ENCODE measurements around the gene GIT1. TPM values are rescaled to one million over a fixed set of nuclear protein-coding genes. Genes with fewer than 3 reads are reported as not detected.

Gene GIT1
- total and polyA plus RNA-seq, 9 of the 15 experiments (the other 6 are each of a cell fraction or from before 2014, with no cell fraction given) = 0.35 to 35.3 (median 17.1) TPM

DNA sequence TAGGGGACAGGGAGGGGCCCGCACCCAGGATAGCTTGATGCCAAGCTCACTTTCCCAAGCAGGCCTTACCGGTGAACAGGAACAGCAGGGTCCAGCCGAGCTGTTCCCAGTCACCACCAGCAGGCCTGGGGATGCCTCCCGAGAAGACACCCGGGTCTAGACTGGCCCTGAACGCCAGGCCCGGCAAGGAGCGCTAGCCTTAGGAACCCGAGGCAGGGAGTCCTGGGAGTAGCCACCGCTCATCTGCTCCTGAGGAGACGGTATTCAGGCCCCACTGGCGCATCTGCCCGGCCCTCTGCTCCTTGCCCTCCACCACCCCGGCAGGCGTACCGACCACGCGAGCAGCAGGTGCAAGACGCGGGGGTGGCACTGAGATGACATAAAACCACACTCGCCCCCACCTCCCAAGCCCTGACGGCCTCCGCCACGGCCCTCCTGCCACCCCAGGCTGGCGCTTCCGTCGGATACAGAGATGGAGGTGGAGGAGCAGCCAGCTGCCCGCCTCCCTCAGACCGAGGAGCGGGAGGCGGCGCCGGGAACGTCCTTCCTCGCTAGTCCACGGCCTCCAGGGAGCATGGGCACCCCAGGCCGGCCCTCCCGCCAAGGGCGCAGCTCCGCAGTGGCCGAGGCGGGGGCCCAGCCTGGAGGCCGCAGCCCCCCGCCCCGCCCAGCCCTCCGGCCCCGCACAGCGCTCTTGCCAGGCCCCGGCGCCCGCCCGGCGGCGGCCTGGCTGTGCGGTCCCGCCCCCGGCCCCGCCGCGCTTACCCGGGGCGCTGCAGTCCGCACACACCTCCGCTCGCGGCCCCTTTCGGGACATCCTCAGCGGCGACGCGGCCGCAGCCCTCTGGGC lies 661 bp downstream of the GIT1 start (continued):
- TF ChIP-seq KDM1A (IDR thresholded peaks at IDR 0.05) (no peak), EGR1 (conservative IDR thresholded peaks at IDR 0.05) (peak; percentile 64), TFAP4 (CRISPR knock-in tag; IDR thresholded peaks at IDR 0.05; ENCODE audit: borderline replicate concordance) (peak; percentile 28; the same call in 1 of the 2 replicates), MAZ (CRISPR knock-in tag; conservative IDR thresholded peaks at IDR 0.05 in 1 of 2, IDR thresholded peaks at IDR 0.05 in 1 of 2) (0 out of 4 replicates have a peak, but pooled peaks of 1 of the 2 experiments have one; percentile 28), CREM (IDR thresholded peaks at IDR 0.05; ENCODE audit: low read depth) (0 out of 2 replicates have a peak, but pooled peaks have one; percentile 13), ETS1 (conservative IDR thresholded peaks at IDR 0.05; ENCODE audit: control insufficient read depth, low read depth, low read length) (peak; percentile 0; the same call in 1 of the 2 replicates), CTBP1 (IDR thresholded peaks at IDR 0.05; ENCODE audit: borderline replicate concordance) (peak; percentile 37; the same call in 1 of the 2 replicates)
- TF ChIP-seq, protein P1, sequence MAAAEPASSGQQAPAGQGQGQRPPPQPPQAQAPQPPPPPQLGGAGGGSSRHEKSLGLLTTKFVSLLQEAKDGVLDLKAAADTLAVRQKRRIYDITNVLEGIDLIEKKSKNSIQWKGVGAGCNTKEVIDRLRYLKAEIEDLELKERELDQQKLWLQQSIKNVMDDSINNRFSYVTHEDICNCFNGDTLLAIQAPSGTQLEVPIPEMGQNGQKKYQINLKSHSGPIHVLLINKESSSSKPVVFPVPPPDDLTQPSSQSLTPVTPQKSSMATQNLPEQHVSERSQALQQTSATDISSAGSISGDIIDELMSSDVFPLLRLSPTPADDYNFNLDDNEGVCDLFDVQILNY (CRISPR knock-in tag; IDR thresholded peaks at IDR 0.05) = no peak
- TF ChIP-seq, protein P2, sequence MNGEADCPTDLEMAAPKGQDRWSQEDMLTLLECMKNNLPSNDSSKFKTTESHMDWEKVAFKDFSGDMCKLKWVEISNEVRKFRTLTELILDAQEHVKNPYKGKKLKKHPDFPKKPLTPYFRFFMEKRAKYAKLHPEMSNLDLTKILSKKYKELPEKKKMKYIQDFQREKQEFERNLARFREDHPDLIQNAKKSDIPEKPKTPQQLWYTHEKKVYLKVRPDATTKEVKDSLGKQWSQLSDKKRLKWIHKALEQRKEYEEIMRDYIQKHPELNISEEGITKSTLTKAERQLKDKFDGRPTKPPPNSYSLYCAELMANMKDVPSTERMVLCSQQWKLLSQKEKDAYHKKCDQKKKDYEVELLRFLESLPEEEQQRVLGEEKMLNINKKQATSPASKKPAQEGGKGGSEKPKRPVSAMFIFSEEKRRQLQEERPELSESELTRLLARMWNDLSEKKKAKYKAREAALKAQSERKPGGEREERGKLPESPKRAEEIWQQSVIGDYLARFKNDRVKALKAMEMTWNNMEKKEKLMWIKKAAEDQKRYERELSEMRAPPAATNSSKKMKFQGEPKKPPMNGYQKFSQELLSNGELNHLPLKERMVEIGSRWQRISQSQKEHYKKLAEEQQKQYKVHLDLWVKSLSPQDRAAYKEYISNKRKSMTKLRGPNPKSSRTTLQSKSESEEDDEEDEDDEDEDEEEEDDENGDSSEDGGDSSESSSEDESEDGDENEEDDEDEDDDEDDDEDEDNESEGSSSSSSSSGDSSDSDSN (IDR thresholded peaks at IDR 0.05; ENCODE audit: borderline replicate concordance in 1 of 2, low read depth in 2 of 2, low read length in 2 of 2) = peak in 1 of 2 experiments; percentile 85; a peak in 2 of 4 replicates

All from K562 (cell line).